Neural cell (in vitro differentiated cells): ENCODE data around the gene BCAS1. TPM values are rescaled to one million over a fixed set of nuclear protein-coding genes. Genes with fewer than 3 reads are reported as not detected.
A peak's percentile ranks its signal among the peaks of the same experiment; 100 is the strongest.

Experiments
- H2AFZ ChIP-seq: fragments of 200-600, 300-800 bp; sonication (generic), shearing (Covaris generic); 2 replicates; pipeline ENCODE4 v1.6.0; 2014; ENCODE audit warnings: low read depth, mild to moderate bottlenecking, antibody characterized with exemption, low read length, moderate library complexity
- H3F3A ChIP-seq: fragments of 200-600 bp; shearing (Covaris generic); 2 replicates; pipeline ENCODE4 v1.6.1; 2016; ENCODE audit warnings: mild to moderate bottlenecking, moderate library complexity, mixed read lengths, antibody characterized with exemption, low read length; ENCODE audit not compliant: insufficient read depth, poor library complexity, severe bottlenecking
- H3K27ac ChIP-seq: fragments of 200-600, 300-800 bp; sonication (generic), shearing (Covaris generic); 2 replicates; pipeline ENCODE4 v1.5.1; 2014; ENCODE audit warnings: mild to moderate bottlenecking, low read length, moderate library complexity
- H3K27me3 ChIP-seq: fragments of 300-800, 200-600 bp; sonication (generic), shearing (Covaris generic); 2 replicates; pipeline ENCODE4 v1.6.0; 2014; ENCODE audit warnings: mild to moderate bottlenecking, low read depth, low read length, moderate library complexity; ENCODE audit not compliant: insufficient read depth
- H3K36me3 ChIP-seq: fragments of 300-800, 200-600 bp; sonication (generic), shearing (Covaris generic); 2 replicates; pipeline ENCODE4 v1.5.1; 2014; ENCODE audit warnings: mild to moderate bottlenecking, antibody characterized with exemption, low read length, moderate library complexity; ENCODE audit not compliant: insufficient read depth
- H3K4me2 ChIP-seq: fragments of 300-800, 200-600 bp; sonication (generic), shearing (Covaris generic); 2 replicates; pipeline ENCODE4 v1.6.0; 2014; ENCODE audit warnings: mild to moderate bottlenecking, low read length
- H3K4me3 ChIP-seq: fragments of 300-800, 200-600 bp; sonication (generic), shearing (Covaris generic); 2 replicates; pipeline ENCODE4 v1.5.1; 2014; ENCODE audit warnings: mild to moderate bottlenecking, low read length, moderate library complexity
- H3K79me2 ChIP-seq: fragments of 200-600 bp; shearing (Covaris generic); replicated peaks from 2 replicates; pipeline ENCODE4 v1.6.0; 2014; ENCODE audit warnings: mild to moderate bottlenecking, low read length, moderate library complexity; ENCODE audit not compliant: insufficient read depth
- H3K9ac ChIP-seq: fragments of 300-800, 200-600 bp; sonication (generic), shearing (Covaris generic); 2 replicates; pipeline ENCODE4 v1.6.1; 2016; ENCODE audit warnings: mild to moderate bottlenecking, low read length, mixed read lengths
- H3K9me2 ChIP-seq: fragments of 200-600 bp; shearing (Covaris generic); 2 replicates; pipeline ENCODE4 v1.6.1; 2016; ENCODE audit warnings: mild to moderate bottlenecking, low read length, mixed read lengths; ENCODE audit not compliant: insufficient read depth
- H3K9me3 ChIP-seq: fragments of 200-600, 300-800 bp; sonication (generic), shearing (Covaris generic); 2 replicates; pipeline ENCODE4 v1.6.1; 2016; ENCODE audit warnings: mild to moderate bottlenecking, mixed run types, low read length, moderate library complexity, mixed read lengths
- H4K20me1 ChIP-seq: fragments of 200-600 bp; shearing (Covaris generic); 2 replicates; pipeline ENCODE4 v1.6.1; 2016; ENCODE audit warnings: mild to moderate bottlenecking, mixed run types; ENCODE audit not compliant: insufficient read depth
- EP300 ChIP-seq: fragments of 450-650 bp; conservative IDR thresholded peaks from 2 replicates; pipeline ENCODE4 v1.6.1; 2014; ENCODE audit warnings: antibody characterized with exemption, mild to moderate bottlenecking, moderate library complexity; ENCODE audit not compliant: poor library complexity, severe bottlenecking
- EZH2 ChIP-seq: fragments of 200-600, 300-800 bp; shearing (Covaris generic), sonication (generic); IDR thresholded peaks from 2 replicates; pipeline ENCODE4 v1.6.1; 2014; ENCODE audit warnings: antibody characterized with exemption, low read length, borderline replicate concordance, mild to moderate bottlenecking; ENCODE audit not compliant: insufficient read depth, poor library complexity, severe bottlenecking
- MXI1 ChIP-seq: fragments of 450-650 bp; conservative IDR thresholded peaks from 2 replicates; pipeline ENCODE4 v1.6.1; 2014; ENCODE audit warnings: antibody characterized with exemption, mild to moderate bottlenecking; ENCODE audit not compliant: poor library complexity, severe bottlenecking
- POLR2AphosphoS5 ChIP-seq: IDR thresholded peaks from 2 replicates; pipeline ENCODE4 v1.6.1; 2012
- RAD21 ChIP-seq: fragments of 450-650 bp; conservative IDR thresholded peaks from 2 replicates; pipeline ENCODE4 v1.6.1; 2014; ENCODE audit warnings: antibody characterized with exemption, mild to moderate bottlenecking, moderate library complexity
- SMC3 ChIP-seq: fragments of 450-650 bp; conservative IDR thresholded peaks from 2 replicates; pipeline ENCODE4 v1.6.1; 2014; ENCODE audit warnings: antibody characterized with exemption, mild to moderate bottlenecking, moderate library complexity; ENCODE audit not compliant: poor library complexity
- TAF1 ChIP-seq: IDR thresholded peaks from 2 replicates; pipeline ENCODE4 v1.6.1; 2012; ENCODE audit warnings: low read depth
- polyA plus RNA-seq: library from polyadenylated mRNA; depleted of rRNA; stranded (reverse); fragments of >200 nt; gene quantifications from 2 replicates; pipeline ENCODE4 v1.2.3, GENCODE V29; 2014
- TF ChIP-seq, protein P1 (sequence below): IDR thresholded peaks from 2 replicates; pipeline ENCODE4 v1.6.1; 2012; ENCODE audit warnings: borderline replicate concordance
- TF ChIP-seq, protein P2 (sequence below): fragments of 450-650 bp; IDR thresholded peaks from 2 replicates; pipeline ENCODE4 v1.5.1; 2014; ENCODE audit warnings: antibody characterized with exemption, mild to moderate bottlenecking, moderate library complexity; ENCODE audit not compliant: poor library complexity, severe bottlenecking

BCAS1 gene
- polyA plus RNA-seq, 1 donor from 2014 or later: not detected

DNA sequence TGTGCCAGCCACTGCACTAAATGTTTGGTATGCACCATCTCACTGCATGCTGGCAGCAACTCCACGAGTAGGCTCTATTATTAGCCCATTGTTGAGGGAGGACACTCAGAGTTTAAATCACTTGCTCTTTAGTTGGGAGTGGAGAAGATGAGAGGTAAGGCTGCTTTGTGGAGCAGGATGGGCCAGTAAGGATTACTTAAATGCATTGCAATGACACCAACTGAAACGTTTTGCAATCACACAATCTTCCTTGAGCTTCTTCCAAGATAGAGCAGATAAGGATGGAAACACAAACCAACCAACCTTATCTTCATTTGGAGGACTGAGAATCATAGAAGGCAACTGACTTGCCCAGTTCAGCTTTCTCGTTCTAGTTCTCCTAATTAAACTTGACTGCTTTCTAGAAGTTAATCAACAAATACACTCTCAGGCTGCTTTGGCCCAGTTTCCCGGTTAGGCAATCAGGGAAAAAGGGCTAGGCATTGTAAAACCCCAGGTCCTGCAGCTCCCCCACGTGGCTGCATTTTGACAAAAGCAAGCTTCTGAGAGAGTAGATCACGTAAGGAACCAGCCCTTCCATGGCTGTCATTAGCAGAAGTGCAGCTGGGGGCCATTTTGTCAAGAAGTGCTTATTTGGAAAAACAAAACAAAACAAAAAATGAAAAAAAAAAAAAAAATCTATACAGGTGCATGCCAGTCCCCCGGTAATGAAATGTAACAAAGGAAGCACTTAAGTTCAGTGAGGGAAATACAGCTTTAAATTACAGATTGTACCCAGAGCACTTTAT is 130.6 kb downstream of the BCAS1 start:
- Histone ChIP-seq H3K36me3 (no peaks in the 10 kb centered on the region), H3K79me2 (no peaks in the 10 kb centered on the region), H4K20me1 (no peaks in the 10 kb centered on the region), H3K27me3 (no peaks in the 10 kb centered on the region), H3K27ac (peak overlapping the region; percentile 61), H3K4me2 (peak overlapping the region; percentile 37), H3F3A (no peaks in the 10 kb centered on the region), H3K9me3 (no peaks in the 10 kb centered on the region), H2AFZ (peak overlapping the region; percentile 57), H3K9me2 (no peaks in the 10 kb centered on the region), H3K9ac (peak overlapping the region; percentile 59), H3K4me3 (peak overlapping the region; percentile 63)
- TF ChIP-seq EZH2 (no peak), SMC3 (peak; percentile 72), MXI1 (no peak), RAD21 (peak; percentile 72), POLR2AphosphoS5 (no peak), TAF1 (no peak), EP300 (no peak)
- TF ChIP-seq, protein P1, sequence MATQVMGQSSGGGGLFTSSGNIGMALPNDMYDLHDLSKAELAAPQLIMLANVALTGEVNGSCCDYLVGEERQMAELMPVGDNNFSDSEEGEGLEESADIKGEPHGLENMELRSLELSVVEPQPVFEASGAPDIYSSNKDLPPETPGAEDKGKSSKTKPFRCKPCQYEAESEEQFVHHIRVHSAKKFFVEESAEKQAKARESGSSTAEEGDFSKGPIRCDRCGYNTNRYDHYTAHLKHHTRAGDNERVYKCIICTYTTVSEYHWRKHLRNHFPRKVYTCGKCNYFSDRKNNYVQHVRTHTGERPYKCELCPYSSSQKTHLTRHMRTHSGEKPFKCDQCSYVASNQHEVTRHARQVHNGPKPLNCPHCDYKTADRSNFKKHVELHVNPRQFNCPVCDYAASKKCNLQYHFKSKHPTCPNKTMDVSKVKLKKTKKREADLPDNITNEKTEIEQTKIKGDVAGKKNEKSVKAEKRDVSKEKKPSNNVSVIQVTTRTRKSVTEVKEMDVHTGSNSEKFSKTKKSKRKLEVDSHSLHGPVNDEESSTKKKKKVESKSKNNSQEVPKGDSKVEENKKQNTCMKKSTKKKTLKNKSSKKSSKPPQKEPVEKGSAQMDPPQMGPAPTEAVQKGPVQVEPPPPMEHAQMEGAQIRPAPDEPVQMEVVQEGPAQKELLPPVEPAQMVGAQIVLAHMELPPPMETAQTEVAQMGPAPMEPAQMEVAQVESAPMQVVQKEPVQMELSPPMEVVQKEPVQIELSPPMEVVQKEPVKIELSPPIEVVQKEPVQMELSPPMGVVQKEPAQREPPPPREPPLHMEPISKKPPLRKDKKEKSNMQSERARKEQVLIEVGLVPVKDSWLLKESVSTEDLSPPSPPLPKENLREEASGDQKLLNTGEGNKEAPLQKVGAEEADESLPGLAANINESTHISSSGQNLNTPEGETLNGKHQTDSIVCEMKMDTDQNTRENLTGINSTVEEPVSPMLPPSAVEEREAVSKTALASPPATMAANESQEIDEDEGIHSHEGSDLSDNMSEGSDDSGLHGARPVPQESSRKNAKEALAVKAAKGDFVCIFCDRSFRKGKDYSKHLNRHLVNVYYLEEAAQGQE: no peak
- TF ChIP-seq, protein P2, sequence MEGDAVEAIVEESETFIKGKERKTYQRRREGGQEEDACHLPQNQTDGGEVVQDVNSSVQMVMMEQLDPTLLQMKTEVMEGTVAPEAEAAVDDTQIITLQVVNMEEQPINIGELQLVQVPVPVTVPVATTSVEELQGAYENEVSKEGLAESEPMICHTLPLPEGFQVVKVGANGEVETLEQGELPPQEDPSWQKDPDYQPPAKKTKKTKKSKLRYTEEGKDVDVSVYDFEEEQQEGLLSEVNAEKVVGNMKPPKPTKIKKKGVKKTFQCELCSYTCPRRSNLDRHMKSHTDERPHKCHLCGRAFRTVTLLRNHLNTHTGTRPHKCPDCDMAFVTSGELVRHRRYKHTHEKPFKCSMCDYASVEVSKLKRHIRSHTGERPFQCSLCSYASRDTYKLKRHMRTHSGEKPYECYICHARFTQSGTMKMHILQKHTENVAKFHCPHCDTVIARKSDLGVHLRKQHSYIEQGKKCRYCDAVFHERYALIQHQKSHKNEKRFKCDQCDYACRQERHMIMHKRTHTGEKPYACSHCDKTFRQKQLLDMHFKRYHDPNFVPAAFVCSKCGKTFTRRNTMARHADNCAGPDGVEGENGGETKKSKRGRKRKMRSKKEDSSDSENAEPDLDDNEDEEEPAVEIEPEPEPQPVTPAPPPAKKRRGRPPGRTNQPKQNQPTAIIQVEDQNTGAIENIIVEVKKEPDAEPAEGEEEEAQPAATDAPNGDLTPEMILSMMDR: peak; percentile 73

DNA sequence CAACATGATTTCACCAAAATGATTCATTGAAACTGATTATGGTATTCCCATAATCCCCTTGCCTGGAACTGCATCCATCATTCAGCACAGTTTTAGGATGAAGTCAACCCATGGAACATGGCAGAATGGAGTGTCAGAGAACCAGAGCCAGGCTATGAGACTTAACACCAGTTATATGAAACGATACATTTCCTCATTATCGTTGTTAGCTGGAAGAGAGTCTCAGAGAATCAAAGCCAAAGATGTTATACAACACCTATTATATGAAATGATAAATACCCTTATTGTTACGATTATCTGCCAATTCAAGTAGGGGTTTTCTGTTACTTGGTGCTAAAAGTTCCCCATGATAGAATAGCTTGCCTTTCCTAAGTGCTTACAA is 131.2 kb downstream of the BCAS1 start:
- H3K4me3 ChIP-seq: no peak overlapping the region
- H4K20me1 ChIP-seq: no peaks in the 10 kb centered on the region
- H3K27me3 ChIP-seq: no peaks in the 10 kb centered on the region
- no peaks in the 10 kb centered on the region for H3K9me3 ChIP-seq
- no peak overlapping the region for H3K4me2 ChIP-seq
- no peaks in the 10 kb centered on the region for H3K9me2 ChIP-seq
- no peaks in the 10 kb centered on the region for H3K36me3 ChIP-seq
- no peak overlapping the region for H3K9ac ChIP-seq
- no peaks in the 10 kb centered on the region for H3K79me2 ChIP-seq
- TF ChIP-seq, protein P2: no peak
- TF ChIP-seq EP300 (no peak), TAF1 (no peak), EZH2 (no peak)
- TF ChIP-seq, protein P1: no peak
- no peak overlapping the region for H2AFZ ChIP-seq
- no peaks in the 10 kb centered on the region for H3F3A ChIP-seq
- no peak overlapping the region for H3K27ac ChIP-seq
